NB4 (cell line): ENCODE data around the gene P2RY1.

Source experiments
- POLR2A ChIP-seq: IDR thresholded peaks from 2 replicates; pipeline ENCODE4 v1.6.1; 2011; ENCODE audit warnings: mild to moderate bottlenecking; ENCODE audit not compliant: insufficient read length; ENCODE audit errors: extremely low read depth
- TF ChIP-seq, protein P1 (sequence below): IDR thresholded peaks from one replicate; pipeline ENCODE4 v1.5.1; 2012; ENCODE audit warnings: low read depth, low read length

DNA sequence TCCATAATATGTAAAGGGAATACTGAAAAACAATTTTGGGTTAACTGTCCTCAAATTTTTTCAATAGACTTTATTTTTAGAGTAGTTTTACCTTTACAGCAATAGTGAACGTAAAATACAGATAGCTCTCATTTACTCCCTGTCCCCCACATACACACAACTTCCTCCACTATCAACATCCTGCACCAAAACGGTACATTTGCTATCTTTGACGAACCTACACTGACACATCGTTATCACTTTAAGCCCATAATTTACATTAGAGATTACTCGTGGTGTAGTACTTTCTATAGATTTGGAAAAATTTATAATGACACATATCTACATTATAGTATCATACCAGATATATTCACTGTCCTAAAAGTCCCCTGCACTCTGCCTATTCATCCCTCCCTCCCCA, 16.9 kb upstream of the P2RY1 start:
- TF ChIP-seq, protein P1, sequence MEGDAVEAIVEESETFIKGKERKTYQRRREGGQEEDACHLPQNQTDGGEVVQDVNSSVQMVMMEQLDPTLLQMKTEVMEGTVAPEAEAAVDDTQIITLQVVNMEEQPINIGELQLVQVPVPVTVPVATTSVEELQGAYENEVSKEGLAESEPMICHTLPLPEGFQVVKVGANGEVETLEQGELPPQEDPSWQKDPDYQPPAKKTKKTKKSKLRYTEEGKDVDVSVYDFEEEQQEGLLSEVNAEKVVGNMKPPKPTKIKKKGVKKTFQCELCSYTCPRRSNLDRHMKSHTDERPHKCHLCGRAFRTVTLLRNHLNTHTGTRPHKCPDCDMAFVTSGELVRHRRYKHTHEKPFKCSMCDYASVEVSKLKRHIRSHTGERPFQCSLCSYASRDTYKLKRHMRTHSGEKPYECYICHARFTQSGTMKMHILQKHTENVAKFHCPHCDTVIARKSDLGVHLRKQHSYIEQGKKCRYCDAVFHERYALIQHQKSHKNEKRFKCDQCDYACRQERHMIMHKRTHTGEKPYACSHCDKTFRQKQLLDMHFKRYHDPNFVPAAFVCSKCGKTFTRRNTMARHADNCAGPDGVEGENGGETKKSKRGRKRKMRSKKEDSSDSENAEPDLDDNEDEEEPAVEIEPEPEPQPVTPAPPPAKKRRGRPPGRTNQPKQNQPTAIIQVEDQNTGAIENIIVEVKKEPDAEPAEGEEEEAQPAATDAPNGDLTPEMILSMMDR, result no peak
- TF ChIP-seq POLR2A, result no peak
